GM21528 (cell line): Measurements from ENCODE around the gene EPHB1.

Experiments
- ATAC-seq: cut with Tn5 transposase; IDR thresholded peaks from one replicate; pipeline ENCODE4 v1.9.1; 2021; ENCODE audit warnings: mild to moderate bottlenecking, moderate library complexity; ENCODE audit not compliant: unreplicated experiment, low FRiP score

EPHB1 gene

GRCh38 chr3:135261916-135262315, 466.9 kb downstream of the EPHB1 start:
- no peak for ATAC-seq

GRCh38 chr3:135262441-135262840, 467.4 kb downstream of the EPHB1 start:
- ATAC-seq = no peak

GRCh38 chr3:135263331-135263730, 468.3 kb downstream of the EPHB1 start:
- ATAC-seq = no peak

GRCh38 chr3:135267487-135267886, 472.4 kb downstream of the EPHB1 start:
- ATAC-seq = no peak

GRCh38 chr3:135268941-135269532, 474.0 kb downstream of the EPHB1 start:
- ATAC-seq = no peak

- ATAC-seq = no peak
Observed at GRCh38 chr3:135271177-135272025, 476.3 kb downstream of the EPHB1 start.

GRCh38 chr3:135272026-135272669, 477.1 kb downstream of the EPHB1 start:
- no peak for ATAC-seq

GRCh38 chr3:135292162-135292561, 497.1 kb downstream of the EPHB1 start:
- ATAC-seq = no peak

- ATAC-seq = no peak
Observed at GRCh38 chr3:135301670-135302069, 506.6 kb downstream of the EPHB1 start.

GRCh38 chr3:135304378-135304777, 509.3 kb downstream of the EPHB1 start:
- ATAC-seq = no peak
